Osteoblast (primary cell): ENCODE data around the gene CNOT6. TPM values are rescaled to one million over a fixed set of nuclear protein-coding genes. Genes with fewer than 3 reads are reported as not detected.

ENCODE experiments used
- DNase-seq: peaks from one replicate; pipeline ENCODE4 v3.0.0; 2011; ENCODE audit warnings: low spot score, mixed read lengths; ENCODE audit not compliant: insufficient read length; ENCODE audit errors: missing footprints
- H2AFZ ChIP-seq: 2 replicates; pipeline ENCODE4 v1.6.0; 2011; ENCODE audit warnings: mild to moderate bottlenecking, low read length
- H3K27ac ChIP-seq: 2 replicates; pipeline ENCODE4 v1.5.1; 2011; ENCODE audit warnings: mild to moderate bottlenecking, low read depth, low read length, moderate library complexity
- H3K27me3 ChIP-seq: 2 replicates; pipeline ENCODE4 v1.6.0; 2012; ENCODE audit warnings: mild to moderate bottlenecking, control low read depth, inconsistent platforms, low read length, moderate library complexity; ENCODE audit not compliant: insufficient read depth
- H3K36me3 ChIP-seq: 2 replicates; pipeline ENCODE4 v1.5.1; 2011; ENCODE audit warnings: mild to moderate bottlenecking, low read length, control low read depth, moderate library complexity; ENCODE audit not compliant: insufficient read depth
- H3K4me1 ChIP-seq: 2 replicates; pipeline ENCODE4 v1.5.1; 2011; ENCODE audit warnings: mild to moderate bottlenecking, low read length, control low read depth, moderate library complexity; ENCODE audit not compliant: insufficient read depth
- H3K4me2 ChIP-seq: 2 replicates; pipeline ENCODE4 v1.6.0; 2011; ENCODE audit warnings: mild to moderate bottlenecking, low read length; ENCODE audit not compliant: insufficient read depth
- H3K4me3 ChIP-seq: fragments of 200-600 bp; sonication (generic); 3 replicates; pipeline ENCODE4 v1.5.1; 2012; ENCODE audit warnings: mild to moderate bottlenecking, low read length, inconsistent platforms; ENCODE audit not compliant: insufficient read depth
- H3K79me2 ChIP-seq: 2 replicates; pipeline ENCODE4 v1.6.0; 2012; ENCODE audit warnings: mild to moderate bottlenecking, low read length, control low read depth, inconsistent platforms; ENCODE audit not compliant: insufficient read depth
- H3K9me3 ChIP-seq: 2 replicates; pipeline ENCODE4 v1.5.1; 2011; ENCODE audit warnings: low read depth, low read length, control low read depth
- H4K20me1 ChIP-seq: 2 replicates; pipeline ENCODE4 v1.6.0; 2012; ENCODE audit warnings: mild to moderate bottlenecking, low read length, control low read depth; ENCODE audit not compliant: insufficient read depth
- CTCF ChIP-seq: IDR thresholded peaks from 2 replicates; pipeline ENCODE4 v1.5.1; 2011; ENCODE audit warnings: mild to moderate bottlenecking, low read depth, low read length, moderate library complexity; ENCODE audit errors: extremely low read depth
- total RNA-seq: library from RNA; depleted of rRNA; stranded (reverse); fragments of >200 nt; gene quantifications from 2 replicates; pipeline ENCODE4 v1.2.3, GENCODE V29; 2012

The CNOT6 gene
- total RNA-seq, 1 donor: 8.3 TPM

GRCh38 chr5:180580681-180581080 lies 86.5 kb downstream of the CNOT6 start:
- Histone ChIP-seq H3K9me3 (no peaks in the 10 kb centered on the region), H3K27ac (no peak overlapping the region), H3K4me1 (peaks cover 2% of the 10 kb centered on the region), H2AFZ (no peak overlapping the region), H3K79me2 (no peaks in the 10 kb centered on the region), H4K20me1 (no peaks in the 10 kb centered on the region), H3K4me2 (no peak overlapping the region), H3K36me3 (peaks cover 9% of the 10 kb centered on the region), H3K4me3 (no peak overlapping the region), H3K27me3 (no peaks in the 10 kb centered on the region)
- DNase-seq: no peak
- no peak for TF ChIP-seq CTCF

GRCh38 chr5:180583738-180584137 lies 89.6 kb downstream of the CNOT6 start:
- no peaks in the 10 kb centered on the region for H4K20me1 ChIP-seq
- no peak for DNase-seq

GRCh38 chr5:180586204-180586603 lies 92.0 kb downstream of the CNOT6 start:
- no peak overlapping the region for H3K4me2 ChIP-seq
- no peaks in the 10 kb centered on the region for H4K20me1 ChIP-seq
- no peaks in the 10 kb centered on the region for H3K4me1 ChIP-seq
- no peaks in the 10 kb centered on the region for H3K36me3 ChIP-seq
- H3K9me3 ChIP-seq: no peaks in the 10 kb centered on the region
- H3K27me3 ChIP-seq: peaks cover 31% of the 10 kb centered on the region
- no peak overlapping the region for H2AFZ ChIP-seq
- TF ChIP-seq CTCF: no peak
- no peaks in the 10 kb centered on the region for H3K79me2 ChIP-seq
- H3K4me3 ChIP-seq: no peak overlapping the region
- H3K27ac ChIP-seq: no peak overlapping the region
- no peak for DNase-seq

More at GRCh38 chr5:180583738-180584137, 89.6 kb downstream of the CNOT6 start:
- Histone ChIP-seq H3K4me1 (no peaks in the 10 kb centered on the region), H3K36me3 (no peaks in the 10 kb centered on the region), H3K27ac (no peak overlapping the region), H3K27me3 (peaks cover 7% of the 10 kb centered on the region), H3K79me2 (no peaks in the 10 kb centered on the region), H3K4me2 (no peak overlapping the region), H3K9me3 (no peaks in the 10 kb centered on the region), H2AFZ (no peak overlapping the region), H3K4me3 (no peak overlapping the region)
- TF ChIP-seq CTCF: no peak

- TF ChIP-seq CTCF: no peak
These were observed 92.7 kb downstream of the CNOT6 start for GRCh38 chr5:180586870-180587269.

More at GRCh38 chr5:180586870-180587269, 92.7 kb downstream of the CNOT6 start:
- H3K4me2 ChIP-seq: no peak overlapping the region
- DNase-seq: no peak
- H3K4me3 ChIP-seq: no peak overlapping the region
- H3K79me2 ChIP-seq: no peaks in the 10 kb centered on the region
- H3K27me3 ChIP-seq: peaks cover 38% of the 10 kb centered on the region
- H2AFZ ChIP-seq: no peak overlapping the region
- no peaks in the 10 kb centered on the region for H3K4me1 ChIP-seq
- no peaks in the 10 kb centered on the region for H3K36me3 ChIP-seq
- no peaks in the 10 kb centered on the region for H3K9me3 ChIP-seq
- no peak overlapping the region for H3K27ac ChIP-seq
- no peaks in the 10 kb centered on the region for H4K20me1 ChIP-seq
